ENCODE measurements around the gene MYLK. TPM values are rescaled to one million over a fixed set of nuclear protein-coding genes. Genes with fewer than 3 reads are reported as not detected.

Gene MYLK
- total and polyA plus RNA-seq, 10 of the 15 experiments (the other 5 are each of a cell fraction or from before 2014, with no cell fraction given), result 0.04 to 1.6 (median 0.42) TPM; not detected in 1

GRCh38 chr3:123787133-123787532 is 97.0 kb downstream of the MYLK start:
- no peaks in the 10 kb centered on the region for H3K27me3 ChIP-seq (replicated peaks in 1 of 2; ENCODE audit: control insufficient read depth in 2 of 2, insufficient read depth in 2 of 2, low read length in 1 of 2)
- H2AFZ ChIP-seq (ENCODE audit: control insufficient read depth, low read depth, low read length), result no peak overlapping the region
- ChIA-PET SMC1A (ENCODE audit: uncharacterized antibody, unreplicated experiment) (no interaction called here), RAD21 (ENCODE audit: unreplicated experiment) (no interaction called here), POLR2A (no interaction called here), CTCF (no interaction called here)
- no peaks in the 10 kb centered on the region for H3K9me3 ChIP-seq (replicated peaks; ENCODE audit: control insufficient read depth, insufficient read depth, low read length)
- no peaks in the 10 kb centered on the region for H3K79me2 ChIP-seq (ENCODE audit: control insufficient read depth, insufficient read depth, low read length)
- TF ChIP-seq NFIC (IDR thresholded peaks at IDR 0.05; ENCODE audit: low read depth, low read length), result no peak
- no peak for TF ChIP-seq REST (IDR thresholded peaks at IDR 0.05; ENCODE audit: low read depth, low read length)
- no peak for FAIRE-seq
- H3K36me3 ChIP-seq (ENCODE audit: control insufficient read depth in 2 of 2, insufficient read depth in 2 of 2, low read length in 1 of 2), result no peaks in the 10 kb centered on the region
- in situ Hi-C loops (cut with MboI), result no loop called here
- no peak overlapping the region for H3K4me2 ChIP-seq (ENCODE audit: control insufficient read depth, insufficient read depth)
- no peak overlapping the region for H3K9ac ChIP-seq (ENCODE audit: control insufficient read depth, insufficient read depth, low read length)
- H3K4me1 ChIP-seq (ENCODE audit: control insufficient read depth, insufficient read depth, low read length), result no peaks in the 10 kb centered on the region
- no peaks in the 10 kb centered on the region for H4K20me1 ChIP-seq (ENCODE audit: control insufficient read depth, insufficient read depth)
- no peak overlapping the region for H3K27ac ChIP-seq (ENCODE audit: control insufficient read depth, insufficient read depth)
- ATAC-seq, result no peak
- BruUV-seq (replicated peaks), result no TSS peak
- WGBS (ENCODE audit: insufficient coverage, insufficient replicate concordance, low lambda C conversion rate, missing lambda C conversion rate), result 52% methylated on average over 5 of the region's 5 CpGs
- no peak for DNase-seq (ENCODE audit: low read depth, low spot score)
- intact Hi-C loops (cut with micrococcal nuclease; ENCODE audit: unreplicated experiment), result no loop called here
- H3K4me3 ChIP-seq, result no peak overlapping the region

GRCh38 chr3:123785602-123786001 is 98.5 kb downstream of the MYLK start:
- no peaks in the 10 kb centered on the region for H3K79me2 ChIP-seq (ENCODE audit: control insufficient read depth, insufficient read depth, low read length)
- H3K9me3 ChIP-seq (replicated peaks; ENCODE audit: control insufficient read depth, insufficient read depth, low read length), result no peaks in the 10 kb centered on the region
- H4K20me1 ChIP-seq (ENCODE audit: control insufficient read depth, insufficient read depth), result no peaks in the 10 kb centered on the region
- no peaks in the 10 kb centered on the region for H3K4me1 ChIP-seq (ENCODE audit: control insufficient read depth, insufficient read depth, low read length)
- ChIA-PET CTCF (no interaction called here), POLR2A (no interaction called here), RAD21 (ENCODE audit: unreplicated experiment) (no interaction called here), SMC1A (ENCODE audit: uncharacterized antibody, unreplicated experiment) (no interaction called here)
- FAIRE-seq (no peak), ATAC-seq (no peak), DNase-seq (ENCODE audit: low read depth, low spot score) (no peak)
- WGBS (ENCODE audit: insufficient coverage, insufficient replicate concordance, low lambda C conversion rate, missing lambda C conversion rate), result 29% methylated on average over 3 of the region's 3 CpGs
- H3K27ac ChIP-seq (ENCODE audit: control insufficient read depth, insufficient read depth), result no peak overlapping the region
- H3K4me3 ChIP-seq, result no peak overlapping the region
- no peak overlapping the region for H2AFZ ChIP-seq (ENCODE audit: control insufficient read depth, low read depth, low read length)
- no TSS peak for BruUV-seq (replicated peaks)
- H3K9ac ChIP-seq (ENCODE audit: control insufficient read depth, insufficient read depth, low read length), result no peak overlapping the region
- no peaks in the 10 kb centered on the region for H3K27me3 ChIP-seq (replicated peaks in 1 of 2; ENCODE audit: control insufficient read depth in 2 of 2, insufficient read depth in 2 of 2, low read length in 1 of 2)
- no peak overlapping the region for H3K4me2 ChIP-seq (ENCODE audit: control insufficient read depth, insufficient read depth)
- in situ Hi-C loops (cut with MboI), result no loop called here
- H3K36me3 ChIP-seq (ENCODE audit: control insufficient read depth in 2 of 2, insufficient read depth in 2 of 2, low read length in 1 of 2), result no peaks in the 10 kb centered on the region
- intact Hi-C loops (cut with micrococcal nuclease; ENCODE audit: unreplicated experiment), result no loop called here
- no peak for TF ChIP-seq SKIL (IDR thresholded peaks at IDR 0.05; ENCODE audit: low read depth, poor library complexity, severe bottlenecking)
- TF ChIP-seq NKRF (conservative IDR thresholded peaks at IDR 0.05), result no peak
- no peak for TF ChIP-seq RBBP5 (conservative IDR thresholded peaks at IDR 0.05)
- TF ChIP-seq MYB (IDR thresholded peaks at IDR 0.05; ENCODE audit: borderline replicate concordance, low read depth, low read length), result no peak
- TF ChIP-seq SMARCA5 (IDR thresholded peaks at IDR 0.05), result no peak
- no peak for TF ChIP-seq ZNF217 (IDR thresholded peaks at IDR 0.05)
- no peak for TF ChIP-seq FOXK2 (IDR thresholded peaks at IDR 0.05)
- no peak for TF ChIP-seq YY1 (IDR thresholded peaks at IDR 0.05; ENCODE audit: low read depth, low read length)
- TF ChIP-seq CHD2 (IDR thresholded peaks at IDR 0.05; ENCODE audit: borderline replicate concordance, low read depth, low read length), result no peak
